HG03097 (cell line): Measurements from ENCODE around the gene NAA35.

Experiments
- ATAC-seq: cut with Tn5 transposase; IDR thresholded peaks from one replicate; pipeline ENCODE4 v1.9.1; 2021; ENCODE audit not compliant: unreplicated experiment, low FRiP score

Gene NAA35

GRCh38 chr9:86057491-86057890 is 116.5 kb downstream of the NAA35 start:
- ATAC-seq = no peak

GRCh38 chr9:86061972-86062739 is 121.2 kb downstream of the NAA35 start:
- no peak for ATAC-seq

- ATAC-seq = no peak
These were observed 122.1 kb downstream of the NAA35 start for GRCh38 chr9:86062845-86063693.

DNA sequence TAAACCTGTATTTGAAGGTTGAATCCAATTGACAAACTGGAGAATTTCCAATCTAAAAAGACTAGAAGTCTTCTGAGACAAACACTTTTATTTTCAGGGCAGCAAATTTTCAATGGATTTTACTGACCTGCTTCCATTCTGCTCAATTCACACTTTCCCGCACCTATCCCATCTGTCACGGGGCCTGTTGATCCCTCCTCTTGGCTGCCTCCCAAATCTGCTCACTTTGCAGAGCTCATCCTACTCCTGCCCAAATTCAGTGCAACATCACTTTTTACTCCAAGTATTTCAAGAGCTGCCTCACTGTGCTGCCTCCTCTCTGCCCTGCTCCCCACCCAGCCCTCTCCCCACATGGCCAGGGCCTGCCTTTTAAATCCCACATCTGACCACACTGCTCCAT is 123.3 kb downstream of the NAA35 start:
- ATAC-seq = no peak

DNA sequence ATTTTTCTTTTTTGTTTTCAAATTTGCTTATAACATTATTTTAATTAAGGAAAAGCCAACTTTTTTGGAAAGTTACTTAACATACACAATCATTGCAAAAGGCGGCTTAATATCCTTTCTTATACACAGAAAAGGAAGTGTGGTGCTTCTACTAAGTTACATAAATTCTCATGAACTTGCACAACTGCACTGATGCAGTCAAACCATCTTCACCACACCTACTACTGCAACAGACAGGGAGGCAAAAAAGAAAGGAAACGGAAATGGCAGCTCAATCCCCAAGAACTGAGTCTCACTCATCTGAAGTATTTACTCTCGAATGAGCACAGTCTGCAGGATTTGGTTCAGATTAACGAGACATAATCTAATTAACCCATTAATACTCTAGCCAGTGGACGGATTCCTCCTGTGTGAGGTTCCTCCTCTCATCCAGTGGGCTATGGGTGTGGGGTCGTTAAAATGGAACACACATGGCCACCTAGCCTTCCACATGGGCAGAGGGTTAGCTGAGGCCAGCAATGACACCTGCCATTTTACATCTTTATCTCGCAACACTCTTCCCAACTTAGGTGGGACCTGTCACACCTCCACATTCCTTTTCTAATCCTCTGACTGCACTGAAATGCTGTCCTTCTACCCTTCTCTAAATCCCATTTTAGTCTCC is 128.4 kb downstream of the NAA35 start:
- no peak for ATAC-seq
